NCI-H2107 treated with DMSO at 0.1 percent for 48 hours (cell line): ENCODE measurements around the gene PON2.
"Not testable (repeated sequence)": the region's sequence is repeated elsewhere in the genome, so short reads cannot be mapped to it uniquely, and the experiment has no call there.

ENCODE experiments used
- DNase-seq: peaks from one replicate; lab custom pipeline; 2025; ENCODE audit not compliant: unreplicated experiment; lab: John Stamatoyannopoulos, UW

PON2 gene

GRCh38 chr7:95434557-95435421 is at the start of gene PON2:
PON2 (minus strand) TSS chr7:95435028; CDS start chr7:95434951, 77 bp downstream.
- no peak for DNase-seq

DNA sequence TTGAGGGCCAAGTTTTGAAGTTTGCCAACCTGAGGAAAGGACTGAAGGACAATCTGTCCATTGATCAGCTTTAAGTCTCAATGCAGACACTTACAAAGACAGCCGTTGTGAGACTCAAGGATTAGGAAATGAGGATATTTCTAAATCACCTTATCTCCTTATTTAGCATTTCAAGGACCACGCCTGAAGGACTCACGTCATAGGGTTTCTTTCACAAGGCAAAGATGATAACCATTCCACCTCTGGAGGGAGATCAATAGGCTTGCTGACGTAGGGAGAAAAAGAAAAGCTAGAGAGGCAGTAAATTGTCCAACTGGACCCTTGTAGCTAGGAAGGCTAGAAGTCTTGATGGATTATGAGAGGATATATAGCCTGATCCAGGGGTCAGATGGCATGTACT is 47.6 kb upstream of the PON2 start:
- DNase-seq: no peak

GRCh38 chr7:95481271-95482165 is 46.7 kb upstream of the PON2 start:
- DNase-seq: peak; percentile 49

DNA sequence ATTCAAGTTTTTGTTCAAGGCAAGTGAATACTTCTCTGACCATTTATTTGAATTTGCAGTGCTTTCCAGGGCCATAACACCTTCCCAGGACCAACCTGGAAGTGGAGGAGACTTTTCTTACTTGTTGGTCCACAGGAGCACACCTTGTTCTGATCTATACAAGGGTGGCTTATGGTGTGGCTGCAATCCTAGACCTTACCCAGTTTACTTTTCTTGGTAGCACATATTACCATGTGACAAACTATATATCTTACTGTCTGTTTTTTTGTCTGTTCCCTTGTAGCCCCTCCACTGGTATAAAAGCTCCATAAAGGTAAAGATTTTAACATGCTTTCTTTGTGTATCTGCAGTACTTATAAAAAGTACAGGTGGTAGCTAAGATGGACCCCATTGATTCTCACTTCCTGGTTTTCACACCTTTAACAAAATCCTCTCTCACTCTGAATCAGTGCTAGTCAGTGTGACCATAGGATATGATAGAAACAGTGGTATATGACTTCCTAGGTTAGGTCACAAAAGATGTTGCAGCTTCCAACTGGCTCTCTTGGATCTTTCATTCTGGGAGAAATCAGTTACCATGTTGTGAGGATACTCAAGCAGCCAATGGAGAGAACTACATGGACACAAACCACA is 45.3 kb upstream of the PON2 start:
- DNase-seq: no peak

- DNase-seq: no peak
These were observed 43.6 kb upstream of the PON2 start for GRCh38 chr7:95478272-95479037.

GRCh38 chr7:95476904-95477594 is 42.2 kb upstream of the PON2 start:
- DNase-seq: peak; percentile 77

- DNase-seq: no peak
These were observed 41.4 kb upstream of the PON2 start for GRCh38 chr7:95476072-95476847.

DNA sequence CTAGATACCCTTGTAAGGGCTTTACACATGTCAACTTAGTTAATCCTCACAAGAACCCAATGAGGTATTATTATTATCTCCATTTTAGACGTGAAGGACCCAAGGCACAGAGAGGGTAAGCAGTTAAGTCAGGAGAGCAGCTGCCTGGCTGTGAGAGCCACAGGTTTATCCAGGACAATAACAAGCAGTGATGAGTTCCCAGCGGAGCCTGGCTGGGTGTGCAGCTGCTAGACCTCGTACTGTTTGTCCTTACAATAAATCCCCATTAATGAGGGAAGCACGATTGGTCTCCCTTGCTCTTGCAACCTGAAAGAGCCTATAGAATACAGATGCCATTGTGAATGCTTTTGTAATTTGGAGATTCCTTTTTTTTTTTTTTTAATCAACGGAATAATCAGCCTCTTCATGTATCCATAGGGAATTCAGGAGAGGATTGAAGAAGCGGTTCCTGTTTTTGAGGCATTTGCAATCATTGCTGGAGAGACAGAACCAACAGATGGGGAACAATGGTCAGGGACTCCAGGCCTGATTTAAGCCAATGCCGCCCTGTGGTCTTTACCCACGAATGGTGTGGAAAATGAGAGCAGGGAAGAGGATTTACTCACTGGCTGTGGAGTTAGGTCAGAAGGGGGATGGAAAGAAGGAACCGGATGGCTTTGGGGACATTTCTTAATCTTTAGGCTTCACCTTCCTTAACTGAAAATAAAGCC is 38.6 kb upstream of the PON2 start:
- DNase-seq: peak; percentile 81

GRCh38 chr7:95472581-95473161 is 37.8 kb upstream of the PON2 start:
- no peak for DNase-seq

- no peak for DNase-seq
These were observed 36.2 kb upstream of the PON2 start for GRCh38 chr7:95471071-95471470.

DNA sequence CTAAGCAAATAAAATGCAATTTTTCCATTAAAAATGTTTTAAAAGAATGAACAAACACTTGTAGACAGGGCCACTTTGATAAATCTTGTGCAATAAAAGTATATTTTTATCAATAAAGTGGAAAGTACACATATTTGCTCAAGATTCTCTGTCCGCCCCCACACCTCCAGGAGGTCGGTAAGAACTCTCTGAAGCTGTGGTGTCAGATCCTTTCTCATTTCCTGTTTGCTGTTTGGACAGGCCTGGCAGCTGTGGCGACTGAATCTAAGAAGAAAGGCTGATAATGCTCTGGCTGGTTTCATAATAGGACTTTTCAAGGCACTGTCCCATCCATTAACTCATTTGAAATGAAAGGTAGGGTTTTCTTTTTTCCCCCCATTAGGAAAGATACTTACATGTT is 35.6 kb upstream of the PON2 start:
- peak; percentile 45 for DNase-seq

- peak; percentile 72 for DNase-seq
These were observed 35.0 kb upstream of the PON2 start for GRCh38 chr7:95469848-95470247.

GRCh38 chr7:95469187-95469586 is 34.4 kb upstream of the PON2 start:
- DNase-seq: no peak

GRCh38 chr7:95467912-95468607 is 33.2 kb upstream of the PON2 start:
- DNase-seq: no peak

DNA sequence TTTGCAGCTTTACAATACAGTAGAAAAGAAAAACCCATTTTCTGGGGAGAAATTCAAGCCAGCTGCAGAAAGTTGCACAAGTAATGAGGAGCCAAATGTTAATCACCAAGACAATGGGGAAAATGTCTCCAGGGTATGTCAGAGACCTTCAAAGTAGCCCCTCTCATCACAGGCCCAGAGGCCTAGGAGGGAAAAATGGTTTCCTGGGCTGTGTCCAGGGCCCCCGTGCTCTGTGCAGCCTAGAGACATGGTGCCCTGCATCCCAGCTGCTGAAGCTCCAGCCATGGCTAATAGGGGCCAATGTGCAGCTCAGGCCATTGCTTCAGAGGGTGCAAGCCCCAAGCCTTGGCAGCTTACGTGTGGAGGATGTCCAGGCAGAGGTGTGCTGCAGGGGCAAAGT is 25.8 kb upstream of the PON2 start:
- DNase-seq: not testable (repeated sequence)

DNA sequence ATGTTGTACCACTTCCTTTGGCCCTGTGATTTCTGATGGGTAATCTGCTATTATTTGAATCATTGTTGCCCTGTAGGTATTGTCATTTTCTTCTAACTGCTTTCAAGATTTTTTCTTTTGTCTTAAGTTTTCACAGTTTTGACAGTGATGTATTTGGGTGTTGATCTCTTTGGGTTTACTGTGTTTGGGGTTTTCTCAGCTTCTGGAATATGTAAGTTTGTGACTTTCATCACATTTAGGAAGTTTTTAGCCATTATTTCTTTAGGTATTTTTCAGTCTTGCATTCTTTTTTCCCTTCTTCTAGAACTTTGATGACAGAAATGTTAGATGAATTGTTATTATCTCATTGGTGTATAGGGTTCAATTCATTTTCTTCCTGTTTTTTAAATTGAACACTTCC is 23.1 kb upstream of the PON2 start:
- DNase-seq: no peak

DNA sequence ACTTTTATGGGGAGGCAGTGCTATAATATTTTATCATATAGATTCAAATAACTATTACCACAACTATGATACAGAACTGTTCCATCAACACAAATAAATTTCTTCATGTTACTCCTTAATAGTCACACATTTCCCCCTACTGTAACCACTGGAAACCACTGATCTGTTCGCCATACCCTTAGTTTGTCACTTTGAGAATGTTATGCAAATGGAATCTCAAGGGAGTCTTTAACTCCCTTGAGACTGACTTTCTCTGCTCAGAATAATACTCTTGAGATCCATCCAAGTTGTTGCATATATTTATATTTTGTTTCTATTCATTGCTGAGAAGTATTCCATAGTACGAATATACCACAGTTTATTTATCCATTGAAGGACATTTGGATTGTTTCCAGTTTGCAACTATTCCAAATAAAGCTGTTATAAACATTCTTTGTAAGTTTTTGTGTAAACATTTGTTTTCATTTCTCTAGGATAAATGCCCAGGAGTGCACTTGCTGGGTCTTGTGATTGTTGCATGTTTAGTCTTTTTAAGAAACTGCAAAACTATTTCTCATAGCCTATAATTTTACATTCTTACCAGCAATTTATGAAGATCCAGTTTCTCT is 19.7 kb upstream of the PON2 start:
- DNase-seq: no peak
